Thyroid gland (tissue), 4 donors: Measurements from ENCODE around the gene PRKCH.

ENCODE experiments used
- POLR2A ChIP-seq, 2 donors: fragments of 450-650 bp; IDR thresholded peaks; one replicate each; pipeline ENCODE4 v1.6.1; 2017; ENCODE audit warnings: antibody characterized with exemption in 2 of 2, mild to moderate bottlenecking in 2 of 2, moderate library complexity in 1 of 2
- TF ChIP-seq, protein P1 (sequence below), 6 experiments: fragments of 200-600 bp in 3 of 6; fragments of 450-650 bp in 3 of 6; sonication (generic) in 3 of 6; IDR thresholded peaks; one replicate each; pipeline ENCODE4 v1.5.1; 2016 to 2019; ENCODE audit warnings: antibody characterized with exemption in 6 of 6, mild to moderate bottlenecking in 2 of 6, inconsistent platforms in 1 of 6, moderate library complexity in 1 of 6

GRCh38 chr14:61399365-61399764 lies 78.0 kb downstream of the PRKCH start:
- TF ChIP-seq, protein P1, sequence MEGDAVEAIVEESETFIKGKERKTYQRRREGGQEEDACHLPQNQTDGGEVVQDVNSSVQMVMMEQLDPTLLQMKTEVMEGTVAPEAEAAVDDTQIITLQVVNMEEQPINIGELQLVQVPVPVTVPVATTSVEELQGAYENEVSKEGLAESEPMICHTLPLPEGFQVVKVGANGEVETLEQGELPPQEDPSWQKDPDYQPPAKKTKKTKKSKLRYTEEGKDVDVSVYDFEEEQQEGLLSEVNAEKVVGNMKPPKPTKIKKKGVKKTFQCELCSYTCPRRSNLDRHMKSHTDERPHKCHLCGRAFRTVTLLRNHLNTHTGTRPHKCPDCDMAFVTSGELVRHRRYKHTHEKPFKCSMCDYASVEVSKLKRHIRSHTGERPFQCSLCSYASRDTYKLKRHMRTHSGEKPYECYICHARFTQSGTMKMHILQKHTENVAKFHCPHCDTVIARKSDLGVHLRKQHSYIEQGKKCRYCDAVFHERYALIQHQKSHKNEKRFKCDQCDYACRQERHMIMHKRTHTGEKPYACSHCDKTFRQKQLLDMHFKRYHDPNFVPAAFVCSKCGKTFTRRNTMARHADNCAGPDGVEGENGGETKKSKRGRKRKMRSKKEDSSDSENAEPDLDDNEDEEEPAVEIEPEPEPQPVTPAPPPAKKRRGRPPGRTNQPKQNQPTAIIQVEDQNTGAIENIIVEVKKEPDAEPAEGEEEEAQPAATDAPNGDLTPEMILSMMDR (IDR thresholded peaks at IDR 0.05): no peak
- TF ChIP-seq POLR2A (IDR thresholded peaks at IDR 0.05): no peak
